Measurements from ENCODE around the gene CELF6. TPM values are rescaled to one million over a fixed set of nuclear protein-coding genes. Genes with fewer than 3 reads are reported as not detected.

CELF6 gene
- total and polyA plus RNA-seq, 2 donors (not counting 1 experiment from before 2014, with no cell fraction given) = 0.08 to 0.17 TPM

Other genes with a start within 250 kb of the CELF6 start
- gene MYO9A, start 202.0 kb downstream of the CELF6 start, total RNA-seq = 34.7 and 48.6 TPM in 2 replicates
- gene MYO9A, start 202.0 kb downstream of the CELF6 start, polyA plus RNA-seq = 11.5 and 12.8 TPM in 2 replicates
- 2.6 and 3.0 TPM in 2 replicates for gene SENP8, start 201.8 kb downstream of the CELF6 start, total RNA-seq
- gene SENP8, start 201.8 kb downstream of the CELF6 start, polyA plus RNA-seq = 3.0 and 3.5 TPM in 2 replicates
- 0.77 and 0.83 TPM in 2 replicates for gene GRAMD2A, start 122.4 kb downstream of the CELF6 start, total RNA-seq
- 0.09 and 0.15 TPM in 2 replicates for gene GRAMD2A, start 122.4 kb downstream of the CELF6 start, polyA plus RNA-seq
- 926 and 1,892 TPM in 2 replicates for gene PKM, start 89.0 kb downstream of the CELF6 start, total RNA-seq
- 2,521 and 3,546 TPM in 2 replicates for gene PKM, start 89.0 kb downstream of the CELF6 start, polyA plus RNA-seq
- gene PARP6, start 47.6 kb downstream of the CELF6 start, total RNA-seq = 23.4 and 27.4 TPM in 2 replicates
- gene PARP6, start 47.6 kb downstream of the CELF6 start, polyA plus RNA-seq = 31.9 and 37.7 TPM in 2 replicates
- gene HEXA, start 55.9 kb upstream of the CELF6 start, total RNA-seq = 80.3 and 98.1 TPM in 2 replicates
- gene HEXA, start 55.9 kb upstream of the CELF6 start, polyA plus RNA-seq = 137 and 183 TPM in 2 replicates
- not detected in 2 replicates for gene TMEM202, start 78.1 kb upstream of the CELF6 start, total RNA-seq
- gene TMEM202, start 78.1 kb upstream of the CELF6 start, polyA plus RNA-seq = not detected in 2 replicates
- gene ARIH1, start 154.2 kb upstream of the CELF6 start, total RNA-seq = 15.7 and 27.9 TPM in 2 replicates
- gene ARIH1, start 154.2 kb upstream of the CELF6 start, polyA plus RNA-seq = 52.4 and 62.3 TPM in 2 replicates